Esophagus squamous epithelium (tissue), 5 donors: ENCODE measurements around the gene PIAS3. TPM values are rescaled to one million over a fixed set of nuclear protein-coding genes. Genes with fewer than 3 reads are reported as not detected.

Experiments used
- DNase-seq: peaks from one replicate; lab custom pipeline; 2025; lab: John Stamatoyannopoulos, UW
- H3K27ac ChIP-seq, 4 donors: fragments of 200-600 bp; sonication (generic); one replicate each; pipeline ENCODE4 v1.5.1; 2016 to 2019; ENCODE audit warnings: mild to moderate bottlenecking in 1 of 4
- H3K27me3 ChIP-seq, 4 donors: fragments of 200-600 bp; sonication (generic); 1 replicate in 3 of 4; 2 replicates in 1 of 4; pipeline versions ENCODE4 v1.5.1 to v1.6.0; 2017 to 2021; ENCODE audit warnings: antibody characterized with exemption in 1 of 4
- H3K36me3 ChIP-seq, 3 donors: fragments of 200-600 bp; sonication (generic); one replicate each; pipeline ENCODE4 v1.5.1; 2016 to 2019
- H3K4me1 ChIP-seq, 3 donors: fragments of 200-600 bp; sonication (generic); one replicate each; pipeline ENCODE4 v1.5.1; 2017 to 2019
- H3K4me3 ChIP-seq, 4 donors: fragments of 200-600 bp; sonication (generic); 1 replicate in 3 of 4; 2 replicates in 1 of 4; pipeline ENCODE4 v1.5.1; 2016 to 2019; ENCODE audit warnings: mild to moderate bottlenecking in 2 of 4, moderate library complexity in 1 of 4
- H3K9me3 ChIP-seq, 3 donors: fragments of 200-600 bp; sonication (generic); one replicate each; pipeline ENCODE4 v1.5.1; 2016 to 2019
- POLR2A ChIP-seq, 4 donors: fragments of 450-650 bp; IDR thresholded peaks; one replicate each; pipeline ENCODE4 v1.6.1; 2017; ENCODE audit warnings: antibody characterized with exemption in 4 of 4, mild to moderate bottlenecking in 4 of 4, moderate library complexity in 3 of 4
- WGBS, 2 donors: methylation state at CpG; one replicate each; pipeline ENCODE4 v1.1.5; 2018; 5-methylcytosine and 5-hydroxymethylcytosine counted together
- intact Hi-C: fragments of 100-400 bp; cut with DNase I; formaldehyde crosslinking; loops from one replicate; pipeline ENCODE4 v1.15.0; 2022
- total RNA-seq, 4 donors: library from RNA; depleted of rRNA; stranded (reverse); fragments of >200 nt; gene quantifications; one replicate each; pipeline ENCODE4 v1.1.0, GENCODE V29; 2016
- TF ChIP-seq, protein P1 (sequence below), 6 experiments: fragments of 450-650 bp in 4 of 6; fragments of 200-600 bp in 2 of 6; sonication (generic) in 2 of 6; IDR thresholded peaks; one replicate each; pipeline ENCODE4 v1.5.1; 2016 to 2019; ENCODE audit warnings: antibody characterized with exemption in 6 of 6, mild to moderate bottlenecking in 4 of 6, moderate library complexity in 4 of 6
- donor health status: DM: yes; HTN: yes; CAD: no.

Gene PIAS3
- total RNA-seq: 10 to 100 TPM; 20.9 to 51.8 (median 38.2) TPM

DNA sequence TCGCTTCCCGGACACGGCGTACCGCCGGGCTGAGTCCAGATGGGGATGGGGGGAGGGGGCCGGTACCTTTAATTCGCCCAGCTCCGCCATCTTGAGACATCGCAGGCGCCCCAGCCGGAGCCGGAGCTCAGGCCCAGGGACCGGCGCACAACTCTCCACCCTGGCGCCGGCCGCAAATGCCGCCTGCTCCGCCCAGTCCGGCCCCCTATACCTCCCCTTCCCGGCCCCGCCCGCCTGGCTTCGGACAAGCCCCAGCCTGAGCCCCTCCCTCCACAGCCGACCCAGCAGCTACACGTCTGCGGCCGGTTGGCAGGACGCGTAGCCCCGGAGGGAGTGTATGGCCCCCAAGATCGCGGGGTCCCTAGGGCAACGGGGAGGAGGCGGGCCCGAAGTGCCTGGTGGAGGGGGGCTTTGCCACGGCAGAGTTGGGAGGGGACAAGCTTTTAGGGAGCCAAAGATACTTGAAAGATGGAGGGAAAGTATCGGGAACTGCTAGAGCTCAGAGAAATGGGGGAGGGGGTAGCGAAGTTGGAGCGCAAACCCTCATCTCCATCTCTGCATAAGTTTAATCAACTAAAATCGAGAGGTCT, at the start of gene PIAS3:
TSS of gene PIAS3 (minus strand) at position 181 of the 590 bp plus-strand sequence. CDS start at position 90, 91 bp downstream.
- Histone ChIP-seq H3K36me3 (peaks cover 21 to 34% (median 26%) of the 10 kb centered on the region in 3 donors), H3K27me3 (no peaks in the 10 kb centered on the region), H3K4me1 (peaks cover 14 to 23% (median 18%) of the 10 kb centered on the region in 3 donors), H3K4me3 (peak within 1 kb of the TSS; percentile 70 to 90 (median 85)), H3K27ac (peak within 1 kb of the TSS; percentile 89 to 98 (median 96)), H3K9me3 (no peaks in the 10 kb centered on the region)
- 0% methylated on average over 4 to 7 of the region's 42 CpGs for WGBS, 2 donors
- TF ChIP-seq POLR2A (IDR thresholded peaks at IDR 0.05): peak in 3 of 4 donors; percentile 22 to 80 (median 73)
- TF ChIP-seq, protein P1, sequence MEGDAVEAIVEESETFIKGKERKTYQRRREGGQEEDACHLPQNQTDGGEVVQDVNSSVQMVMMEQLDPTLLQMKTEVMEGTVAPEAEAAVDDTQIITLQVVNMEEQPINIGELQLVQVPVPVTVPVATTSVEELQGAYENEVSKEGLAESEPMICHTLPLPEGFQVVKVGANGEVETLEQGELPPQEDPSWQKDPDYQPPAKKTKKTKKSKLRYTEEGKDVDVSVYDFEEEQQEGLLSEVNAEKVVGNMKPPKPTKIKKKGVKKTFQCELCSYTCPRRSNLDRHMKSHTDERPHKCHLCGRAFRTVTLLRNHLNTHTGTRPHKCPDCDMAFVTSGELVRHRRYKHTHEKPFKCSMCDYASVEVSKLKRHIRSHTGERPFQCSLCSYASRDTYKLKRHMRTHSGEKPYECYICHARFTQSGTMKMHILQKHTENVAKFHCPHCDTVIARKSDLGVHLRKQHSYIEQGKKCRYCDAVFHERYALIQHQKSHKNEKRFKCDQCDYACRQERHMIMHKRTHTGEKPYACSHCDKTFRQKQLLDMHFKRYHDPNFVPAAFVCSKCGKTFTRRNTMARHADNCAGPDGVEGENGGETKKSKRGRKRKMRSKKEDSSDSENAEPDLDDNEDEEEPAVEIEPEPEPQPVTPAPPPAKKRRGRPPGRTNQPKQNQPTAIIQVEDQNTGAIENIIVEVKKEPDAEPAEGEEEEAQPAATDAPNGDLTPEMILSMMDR (IDR thresholded peaks at IDR 0.05): peak in 1 of 6 experiments; percentile 17
- intact Hi-C loops: no loop called here
- peak; percentile 74 for DNase-seq

DNA sequence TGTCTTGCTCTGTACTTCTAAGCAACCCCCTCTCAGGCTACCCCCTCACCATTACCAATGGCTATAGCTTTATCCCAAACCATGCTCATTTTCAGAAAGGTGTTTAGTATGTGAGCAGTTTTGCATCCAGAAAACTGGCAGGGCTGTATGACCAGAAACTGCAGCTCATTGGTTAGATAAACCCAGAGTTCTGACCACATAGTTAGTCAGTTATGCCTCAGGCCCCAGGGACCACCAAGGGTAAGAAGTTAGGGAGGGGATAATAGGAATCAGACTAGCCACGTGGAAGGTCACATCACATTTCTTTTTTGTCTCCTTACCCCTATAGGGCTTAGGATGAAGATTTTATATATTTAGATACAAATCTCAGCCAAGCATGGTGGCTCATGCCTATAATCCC, 49.8 kb upstream of the PIAS3 start:
- Histone ChIP-seq H3K27ac (peak overlapping the region in 2 of 4 donors; percentile 7 to 16), H3K4me1 (peaks cover 0 to 10% (median 0%) of the 10 kb centered on the region in 3 donors), H3K36me3 (peaks cover 5 to 34% (median 13%) of the 10 kb centered on the region in 3 donors), H3K9me3 (no peaks in the 10 kb centered on the region), H3K27me3 (no peaks in the 10 kb centered on the region), H3K4me3 (no peak overlapping the region)
- intact Hi-C loops: no loop called here
- TF ChIP-seq POLR2A (IDR thresholded peaks at IDR 0.05): no peak
- TF ChIP-seq, protein P1 (IDR thresholded peaks at IDR 0.05): no peak
- DNase-seq: no peak
- 56 to 64% methylated on average over 1 of the region's 1 CpG for WGBS, 2 donors

DNA sequence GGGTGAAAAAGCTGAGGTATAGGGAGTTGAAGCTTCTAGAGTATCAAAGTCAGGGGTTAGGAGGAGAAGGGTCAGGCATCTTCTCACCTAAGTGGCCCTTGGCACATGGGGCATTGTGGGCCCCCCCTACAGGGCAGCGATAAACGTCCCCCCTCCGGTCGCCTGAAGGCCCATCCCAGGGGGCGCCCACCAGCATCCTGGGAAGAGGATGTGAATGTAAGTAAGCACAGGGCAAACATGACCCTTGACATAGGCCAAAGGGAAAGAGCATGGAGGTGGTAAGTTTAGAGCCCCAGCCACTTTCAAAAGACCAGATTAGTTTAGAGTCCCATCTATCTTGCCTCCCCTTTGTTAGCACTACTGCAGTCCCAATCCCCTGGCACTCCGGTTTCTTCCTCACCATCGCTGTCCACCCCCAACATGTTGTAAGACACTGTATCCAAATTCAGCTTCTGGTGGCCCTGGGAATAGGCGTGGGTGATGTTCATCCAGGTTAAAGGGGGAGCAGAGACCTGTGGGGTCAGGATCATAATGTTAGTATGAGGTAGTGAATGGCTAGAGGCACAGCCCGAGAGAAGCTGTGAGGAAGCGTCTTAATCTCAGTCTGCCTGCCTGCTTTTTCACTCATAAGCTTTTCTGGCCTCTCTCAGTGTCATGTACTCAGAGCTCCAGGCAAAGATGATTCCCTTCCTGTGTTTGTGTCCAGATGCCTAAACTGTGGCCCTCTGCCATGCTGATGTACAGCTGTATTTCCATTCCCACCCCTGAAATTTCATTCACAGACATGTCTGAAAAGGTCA, 48.3 kb upstream of the PIAS3 start:
- H3K4me1 ChIP-seq: peaks cover 0 to 10% (median 0%) of the 10 kb centered on the region in 3 donors
- WGBS, 2 donors: 78 to 85% methylated on average over 9 to 10 of the region's 10 CpGs
- no peak for DNase-seq
- no peaks in the 10 kb centered on the region for H3K27me3 ChIP-seq
- H3K36me3 ChIP-seq: peaks cover 3 to 19% (median 9%) of the 10 kb centered on the region in 3 donors
- no peak overlapping the region for H3K4me3 ChIP-seq
- TF ChIP-seq POLR2A (IDR thresholded peaks at IDR 0.05): no peak
- H3K27ac ChIP-seq: peak overlapping the region in 1 of 4 donors; percentile 1
- intact Hi-C loops: no loop called here
- no peaks in the 10 kb centered on the region for H3K9me3 ChIP-seq

DNA sequence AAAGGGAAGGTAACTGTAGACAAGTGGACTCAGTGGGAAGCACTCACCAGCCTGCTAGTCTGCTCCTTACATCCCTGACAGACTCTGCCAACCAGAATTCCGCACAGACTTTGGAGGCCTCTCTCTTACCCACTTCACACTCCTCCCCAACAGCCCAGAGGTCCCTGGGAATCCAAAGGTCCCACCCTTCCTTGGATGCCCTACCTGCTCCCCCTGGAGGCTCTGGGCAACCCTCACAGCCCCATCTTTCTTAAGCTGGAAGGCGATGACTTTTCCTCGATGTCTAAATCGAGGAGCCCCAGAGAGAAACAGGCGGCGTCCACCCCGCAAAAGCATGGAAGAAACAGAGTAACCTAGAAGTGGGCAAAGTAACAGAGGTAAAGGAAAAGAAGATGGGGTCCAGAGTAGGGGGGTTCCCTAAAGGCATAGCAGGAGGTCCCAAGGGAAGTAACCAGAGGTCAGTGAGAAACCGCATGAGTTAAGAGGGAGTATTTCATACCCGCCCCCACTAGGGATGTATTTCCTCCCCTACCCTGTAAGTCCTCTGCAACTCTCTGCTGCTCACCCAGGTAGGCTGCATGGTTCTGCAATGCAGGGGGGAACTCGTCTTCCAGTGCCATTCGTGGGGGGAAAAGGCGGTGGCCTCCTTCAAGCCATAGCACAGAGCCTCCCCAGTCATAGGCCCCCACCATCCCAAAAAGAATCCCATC, 42.6 kb upstream of the PIAS3 start:
- TF ChIP-seq POLR2A (IDR thresholded peaks at IDR 0.05): no peak
- TF ChIP-seq, protein P1 (IDR thresholded peaks at IDR 0.05): no peak
- intact Hi-C loops: no loop called here
- WGBS, 2 donors: 75 to 89% methylated on average over 6 to 7 of the region's 12 CpGs

DNA sequence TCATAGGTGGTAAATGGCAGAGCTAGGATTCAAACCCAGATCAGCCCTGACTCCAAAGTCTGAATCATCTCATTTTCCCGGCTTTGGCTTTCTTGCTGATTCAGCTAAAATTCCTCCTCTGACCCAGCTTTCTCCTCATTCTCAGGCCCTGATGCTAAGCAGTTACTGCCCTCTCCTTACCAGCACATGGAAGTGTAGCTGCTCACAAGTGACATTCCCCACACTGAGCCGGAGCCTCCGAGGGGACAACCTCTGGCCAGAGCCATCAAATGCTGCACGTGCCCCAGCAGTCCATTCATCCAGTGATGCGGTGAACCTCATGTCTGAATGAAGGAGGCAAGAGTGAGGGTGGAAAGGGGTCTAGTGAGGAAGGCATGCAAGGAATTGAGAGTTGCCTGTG, 39.9 kb upstream of the PIAS3 start:
- no peaks in the 10 kb centered on the region for H3K9me3 ChIP-seq
- H3K36me3 ChIP-seq: peaks cover 0 to 8% (median 0%) of the 10 kb centered on the region in 3 donors
- no peak for TF ChIP-seq POLR2A (IDR thresholded peaks at IDR 0.05)
- TF ChIP-seq, protein P1 (IDR thresholded peaks at IDR 0.05): no peak
- intact Hi-C loops: no loop called here
- no peak overlapping the region for H3K4me3 ChIP-seq
- WGBS, 2 donors: 81 to 83% methylated on average over 3 to 5 of the region's 5 CpGs
- no peak overlapping the region for H3K27ac ChIP-seq
- no peak for DNase-seq
- no peaks in the 10 kb centered on the region for H3K4me1 ChIP-seq
- no peaks in the 10 kb centered on the region for H3K27me3 ChIP-seq

More for the DNA sequence above, 42.6 kb upstream of the PIAS3 start:
- no peaks in the 10 kb centered on the region for H3K27me3 ChIP-seq
- H3K4me3 ChIP-seq: no peak overlapping the region
- no peak for DNase-seq
- H3K4me1 ChIP-seq: no peaks in the 10 kb centered on the region
- H3K27ac ChIP-seq: no peak overlapping the region
- H3K9me3 ChIP-seq: no peaks in the 10 kb centered on the region
- H3K36me3 ChIP-seq: peaks cover 0 to 8% (median 0%) of the 10 kb centered on the region in 3 donors
